Amygdala (tissue), 56 donors: ENCODE measurements around the gene WDFY4.

ENCODE experiments used
- DNase-seq, 56 donors: peaks; one replicate each; lab custom pipeline; 2025; lab: John Stamatoyannopoulos, UW

Gene WDFY4

GRCh38 chr10:48740988-48741387 is 56.3 kb downstream of the WDFY4 start:
- no peak for DNase-seq

- DNase-seq: peak in 1 of 56 donors; percentile 2
Measured at GRCh38 chr10:48742891-48743860, 58.5 kb downstream of the WDFY4 start.

- no peak for DNase-seq
Measured at GRCh38 chr10:48744587-48744986, 59.9 kb downstream of the WDFY4 start.

- DNase-seq: no peak
Measured at GRCh38 chr10:48745662-48746245, 61.1 kb downstream of the WDFY4 start.

GRCh38 chr10:48748573-48748972 is 63.9 kb downstream of the WDFY4 start:
- DNase-seq: no peak

- no peak for DNase-seq
Measured at GRCh38 chr10:48749254-48749787, 64.6 kb downstream of the WDFY4 start.

GRCh38 chr10:48750019-48750418 is 65.3 kb downstream of the WDFY4 start:
- no peak for DNase-seq

- DNase-seq: no peak
Measured at GRCh38 chr10:48750991-48751390, 66.3 kb downstream of the WDFY4 start.

- DNase-seq: no peak
Measured at GRCh38 chr10:48751730-48752129, 67.1 kb downstream of the WDFY4 start.

GRCh38 chr10:48758411-48758810 is 73.7 kb downstream of the WDFY4 start:
- no peak for DNase-seq

- no peak for DNase-seq
Measured at GRCh38 chr10:48759113-48759901, 74.6 kb downstream of the WDFY4 start.

- no peak for DNase-seq
Measured at GRCh38 chr10:48760983-48761382, 76.3 kb downstream of the WDFY4 start.

GRCh38 chr10:48762064-48763042 is 77.7 kb downstream of the WDFY4 start:
- no peak for DNase-seq

- DNase-seq: no peak
Measured at GRCh38 chr10:48763403-48763965, 78.8 kb downstream of the WDFY4 start.

- no peak for DNase-seq
Measured at GRCh38 chr10:48764486-48764885, 79.8 kb downstream of the WDFY4 start.

GRCh38 chr10:48765039-48765438 is 80.4 kb downstream of the WDFY4 start:
- DNase-seq: no peak

GRCh38 chr10:48765527-48765926 is 80.9 kb downstream of the WDFY4 start:
- DNase-seq: no peak

- DNase-seq: no peak
Measured at GRCh38 chr10:48767373-48768143, 82.9 kb downstream of the WDFY4 start.
